Esophagus (tissue), 2 donors: ENCODE results near the gene GAGE12F. TPM values are rescaled to one million over a fixed set of nuclear protein-coding genes. Genes with fewer than 3 reads are reported as not detected.
"Not testable (repeated sequence)": the region's sequence is repeated elsewhere in the genome, so short reads cannot be mapped to it uniquely, and the experiment has no call there.

Source experiments
- H3K27ac ChIP-seq, 2 donors: one replicate each; pipeline ENCODE4 v1.5.1; 2013; ENCODE audit warnings: low read depth in 2 of 2, mild to moderate bottlenecking in 2 of 2, inconsistent platforms in 1 of 2, low read length in 1 of 2, moderate library complexity in 1 of 2
- H3K27me3 ChIP-seq, 2 donors: one replicate each; pipeline ENCODE4 v1.6.1; 2013; ENCODE audit warnings: low read length in 2 of 2, control low read depth in 1 of 2, mild to moderate bottlenecking in 1 of 2; ENCODE audit not compliant: insufficient read depth in 2 of 2, control insufficient read depth in 1 of 2
- H3K36me3 ChIP-seq, 2 donors: one replicate each; pipeline ENCODE4 v1.6.1; 2013; ENCODE audit warnings: low read length in 1 of 2; ENCODE audit not compliant: control insufficient read depth in 2 of 2, insufficient read depth in 2 of 2
- H3K4me1 ChIP-seq, 2 donors: one replicate each; pipeline ENCODE4 v1.6.1; 2013; ENCODE audit warnings: low read length in 1 of 2; ENCODE audit not compliant: control insufficient read depth in 2 of 2, insufficient read depth in 2 of 2
- H3K4me3 ChIP-seq, 2 donors: one replicate each; pipeline ENCODE4 v1.5.1; 2013; ENCODE audit warnings: low read length in 2 of 2, mild to moderate bottlenecking in 2 of 2, low read depth in 1 of 2, moderate library complexity in 1 of 2
- H3K9me3 ChIP-seq, 2 donors: one replicate each; pipeline ENCODE4 v1.6.1; 2013; ENCODE audit warnings: mild to moderate bottlenecking in 2 of 2, low read depth in 1 of 2, low read length in 1 of 2, moderate library complexity in 1 of 2; ENCODE audit not compliant: control insufficient read depth in 2 of 2, insufficient read depth in 1 of 2
- WGBS, 2 donors: extraction: QIAGEN DNeasy Blood & Tissue Kit; methylation state at CpG; one replicate each; pipeline ENCODE4 v1.1.7; 2013; 5-methylcytosine and 5-hydroxymethylcytosine counted together
- polyA plus RNA-seq, 2 donors: library from polyadenylated mRNA; stranded (reverse); fragments of 200-250 nt; gene quantifications; one replicate each; pipeline ENCODE4 v1.2.3, GENCODE V29; 2013
- donor health status: healthy with polysubstance abuse.
- donor health status: Bipolar disorder and iron deficiency.

The GAGE12F gene, protein sequence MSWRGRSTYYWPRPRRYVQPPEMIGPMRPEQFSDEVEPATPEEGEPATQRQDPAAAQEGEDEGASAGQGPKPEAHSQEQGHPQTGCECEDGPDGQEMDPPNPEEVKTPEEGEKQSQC
- polyA plus RNA-seq, result not detected

DNA sequence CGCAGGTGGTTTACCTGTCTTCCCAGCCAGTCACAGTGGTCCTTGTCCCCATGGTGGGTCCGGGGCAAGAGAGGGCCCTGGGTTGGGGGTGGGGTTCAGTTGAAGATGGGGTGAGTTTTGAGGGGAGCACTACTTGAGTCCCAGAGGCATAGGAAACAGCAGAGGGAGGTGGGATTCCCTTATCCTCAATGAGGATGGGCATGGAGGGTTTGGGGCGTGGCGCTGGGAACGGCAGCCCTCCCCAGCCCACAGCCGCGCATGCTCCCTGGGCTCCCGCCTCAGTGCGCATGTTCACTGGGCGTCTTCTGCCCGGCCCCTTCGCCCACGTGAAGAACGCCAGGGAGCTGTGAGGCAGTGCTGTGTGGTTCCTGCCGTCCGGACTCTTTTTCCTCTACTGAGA lies at the start of gene GAGE12F:
Gene GAGE12F (plus strand): TSS at position 301 of the 400 bp plus-strand sequence. CDS start 1,155 bp downstream, outside the sequence.
- not testable (repeated sequence) for H3K4me1 ChIP-seq, H3K27me3 ChIP-seq, H3K27ac ChIP-seq, H3K36me3 ChIP-seq, H3K4me3 ChIP-seq, H3K9me3 ChIP-seq
- WGBS, 2 donors, result no CpG with 5 or more reads among the region's 16 CpGs

DNA sequence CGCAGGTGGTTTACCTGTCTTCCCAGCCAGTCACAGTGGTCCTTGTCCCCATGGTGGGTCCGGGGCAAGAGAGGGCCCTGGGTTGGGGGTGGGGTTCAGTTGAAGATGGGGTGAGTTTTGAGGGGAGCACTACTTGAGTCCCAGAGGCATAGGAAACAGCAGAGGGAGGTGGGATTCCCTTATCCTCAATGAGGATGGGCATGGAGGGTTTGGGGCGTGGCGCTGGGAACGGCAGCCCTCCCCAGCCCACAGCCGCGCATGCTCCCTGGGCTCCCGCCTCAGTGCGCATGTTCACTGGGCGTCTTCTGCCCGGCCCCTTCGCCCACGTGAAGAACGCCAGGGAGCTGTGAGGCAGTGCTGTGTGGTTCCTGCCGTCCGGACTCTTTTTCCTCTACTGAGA lies 28.8 kb upstream of the GAGE12F start, which contains the start of gene GAGE12C:
Gene GAGE12C (plus strand): TSS at position 301 of the 400 bp plus-strand sequence. CDS start 1,155 bp downstream, outside the sequence.
- not testable (repeated sequence) for H3K4me3 ChIP-seq, H3K27ac ChIP-seq, H3K9me3 ChIP-seq, H3K4me1 ChIP-seq, H3K27me3 ChIP-seq, H3K36me3 ChIP-seq
- no CpG with 5 or more reads among the region's 16 CpGs for whole genome bisulfite sequencing, 2 donors

DNA sequence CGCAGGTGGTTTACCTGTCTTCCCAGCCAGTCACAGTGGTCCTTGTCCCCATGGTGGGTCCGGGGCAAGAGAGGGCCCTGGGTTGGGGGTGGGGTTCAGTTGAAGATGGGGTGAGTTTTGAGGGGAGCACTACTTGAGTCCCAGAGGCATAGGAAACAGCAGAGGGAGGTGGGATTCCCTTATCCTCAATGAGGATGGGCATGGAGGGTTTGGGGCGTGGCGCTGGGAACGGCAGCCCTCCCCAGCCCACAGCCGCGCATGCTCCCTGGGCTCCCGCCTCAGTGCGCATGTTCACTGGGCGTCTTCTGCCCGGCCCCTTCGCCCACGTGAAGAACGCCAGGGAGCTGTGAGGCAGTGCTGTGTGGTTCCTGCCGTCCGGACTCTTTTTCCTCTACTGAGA lies 19.2 kb upstream of the GAGE12F start, which contains the start of gene GAGE12D:
Gene GAGE12D (plus strand): TSS at position 301 of the 400 bp plus-strand sequence. CDS start 1,155 bp downstream, outside the sequence.
- not testable (repeated sequence) for H3K27me3 ChIP-seq, H3K4me1 ChIP-seq, H3K9me3 ChIP-seq, H3K4me3 ChIP-seq, H3K27ac ChIP-seq, H3K36me3 ChIP-seq
- no CpG with 5 or more reads among the region's 16 CpGs for WGBS, 2 donors

DNA sequence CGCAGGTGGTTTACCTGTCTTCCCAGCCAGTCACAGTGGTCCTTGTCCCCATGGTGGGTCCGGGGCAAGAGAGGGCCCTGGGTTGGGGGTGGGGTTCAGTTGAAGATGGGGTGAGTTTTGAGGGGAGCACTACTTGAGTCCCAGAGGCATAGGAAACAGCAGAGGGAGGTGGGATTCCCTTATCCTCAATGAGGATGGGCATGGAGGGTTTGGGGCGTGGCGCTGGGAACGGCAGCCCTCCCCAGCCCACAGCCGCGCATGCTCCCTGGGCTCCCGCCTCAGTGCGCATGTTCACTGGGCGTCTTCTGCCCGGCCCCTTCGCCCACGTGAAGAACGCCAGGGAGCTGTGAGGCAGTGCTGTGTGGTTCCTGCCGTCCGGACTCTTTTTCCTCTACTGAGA lies 9.7 kb upstream of the GAGE12F start, which contains the start of gene GAGE12E:
Gene GAGE12E (plus strand): TSS at position 301 of the 400 bp plus-strand sequence. CDS start 1,155 bp downstream, outside the sequence.
- H3K4me1 ChIP-seq, H3K4me3 ChIP-seq, H3K27me3 ChIP-seq, H3K27ac ChIP-seq, H3K9me3 ChIP-seq, H3K36me3 ChIP-seq: not testable (repeated sequence)
- no CpG with 5 or more reads among the region's 16 CpGs for WGBS, 2 donors

DNA sequence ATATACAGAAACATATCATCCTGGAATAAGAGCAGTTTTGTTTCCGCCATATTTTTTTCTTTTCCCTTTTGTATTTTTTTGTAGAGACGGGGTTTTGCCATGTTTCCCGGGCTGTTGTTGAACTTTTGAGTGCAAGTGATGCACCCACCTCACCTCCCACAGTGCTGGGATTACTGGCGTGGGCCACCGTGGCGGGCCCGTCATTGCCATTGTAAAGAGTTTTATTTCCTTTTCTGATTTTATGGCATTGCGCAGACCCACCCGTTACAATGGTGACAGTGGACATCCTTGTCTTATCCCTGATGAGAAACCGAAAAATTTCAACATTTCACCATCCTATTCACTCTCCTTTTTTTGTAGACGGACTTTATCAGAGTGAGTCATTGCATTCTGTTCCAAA lies 8.1 kb downstream of the GAGE12F start:
- not testable (repeated sequence) for H3K4me1 ChIP-seq, H3K9me3 ChIP-seq, H3K27me3 ChIP-seq, H3K4me3 ChIP-seq, H3K36me3 ChIP-seq, H3K27ac ChIP-seq
- WGBS, 2 donors, result no CpG with 5 or more reads among the region's 11 CpGs

DNA sequence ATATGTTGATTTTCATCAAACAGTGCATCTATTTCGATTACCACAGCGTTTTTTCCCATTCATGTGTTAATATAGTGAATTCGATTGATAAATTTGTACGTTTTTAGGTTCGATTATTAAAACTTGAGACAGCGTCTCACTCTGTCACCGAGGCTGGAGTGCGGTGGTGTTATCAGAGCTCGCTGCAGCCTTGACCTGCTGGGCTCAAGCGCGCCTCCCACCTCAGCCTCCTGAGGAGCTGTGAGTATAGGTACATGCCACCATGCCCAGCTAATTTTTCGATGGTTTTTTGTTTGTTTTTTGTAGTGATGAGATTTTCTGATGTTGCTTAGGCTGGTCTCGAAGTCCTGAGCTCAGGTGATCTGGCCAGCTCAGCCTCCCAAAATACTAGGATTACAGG lies 8.5 kb downstream of the GAGE12F start:
- WGBS, 2 donors, result no CpG with 5 or more reads among the region's 13 CpGs
- not testable (repeated sequence) for H3K27ac ChIP-seq, H3K4me3 ChIP-seq, H3K27me3 ChIP-seq, H3K36me3 ChIP-seq, H3K9me3 ChIP-seq, H3K4me1 ChIP-seq

DNA sequence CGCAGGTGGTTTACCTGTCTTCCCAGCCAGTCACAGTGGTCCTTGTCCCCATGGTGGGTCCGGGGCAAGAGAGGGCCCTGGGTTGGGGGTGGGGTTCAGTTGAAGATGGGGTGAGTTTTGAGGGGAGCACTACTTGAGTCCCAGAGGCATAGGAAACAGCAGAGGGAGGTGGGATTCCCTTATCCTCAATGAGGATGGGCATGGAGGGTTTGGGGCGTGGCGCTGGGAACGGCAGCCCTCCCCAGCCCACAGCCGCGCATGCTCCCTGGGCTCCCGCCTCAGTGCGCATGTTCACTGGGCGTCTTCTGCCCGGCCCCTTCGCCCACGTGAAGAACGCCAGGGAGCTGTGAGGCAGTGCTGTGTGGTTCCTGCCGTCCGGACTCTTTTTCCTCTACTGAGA lies 9.5 kb downstream of the GAGE12F start, which contains the start of gene GAGE12G:
Gene GAGE12G (plus strand): TSS at position 301 of the 400 bp plus-strand sequence. CDS start 1,155 bp downstream, outside the sequence.
- not testable (repeated sequence) for H3K27ac ChIP-seq, H3K4me1 ChIP-seq, H3K36me3 ChIP-seq, H3K27me3 ChIP-seq, H3K4me3 ChIP-seq, H3K9me3 ChIP-seq
- no CpG with 5 or more reads among the region's 16 CpGs for WGBS, 2 donors

DNA sequence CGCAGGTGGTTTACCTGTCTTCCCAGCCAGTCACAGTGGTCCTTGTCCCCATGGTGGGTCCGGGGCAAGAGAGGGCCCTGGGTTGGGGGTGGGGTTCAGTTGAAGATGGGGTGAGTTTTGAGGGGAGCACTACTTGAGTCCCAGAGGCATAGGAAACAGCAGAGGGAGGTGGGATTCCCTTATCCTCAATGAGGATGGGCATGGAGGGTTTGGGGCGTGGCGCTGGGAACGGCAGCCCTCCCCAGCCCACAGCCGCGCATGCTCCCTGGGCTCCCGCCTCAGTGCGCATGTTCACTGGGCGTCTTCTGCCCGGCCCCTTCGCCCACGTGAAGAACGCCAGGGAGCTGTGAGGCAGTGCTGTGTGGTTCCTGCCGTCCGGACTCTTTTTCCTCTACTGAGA lies 19.0 kb downstream of the GAGE12F start, which contains the start of gene GAGE12H:
Gene GAGE12H (plus strand): TSS at position 301 of the 400 bp plus-strand sequence. CDS start 1,155 bp downstream, outside the sequence.
- not testable (repeated sequence) for H3K27me3 ChIP-seq, H3K4me1 ChIP-seq, H3K27ac ChIP-seq, H3K9me3 ChIP-seq, H3K36me3 ChIP-seq, H3K4me3 ChIP-seq
- WGBS, 2 donors, result no CpG with 5 or more reads among the region's 16 CpGs

DNA sequence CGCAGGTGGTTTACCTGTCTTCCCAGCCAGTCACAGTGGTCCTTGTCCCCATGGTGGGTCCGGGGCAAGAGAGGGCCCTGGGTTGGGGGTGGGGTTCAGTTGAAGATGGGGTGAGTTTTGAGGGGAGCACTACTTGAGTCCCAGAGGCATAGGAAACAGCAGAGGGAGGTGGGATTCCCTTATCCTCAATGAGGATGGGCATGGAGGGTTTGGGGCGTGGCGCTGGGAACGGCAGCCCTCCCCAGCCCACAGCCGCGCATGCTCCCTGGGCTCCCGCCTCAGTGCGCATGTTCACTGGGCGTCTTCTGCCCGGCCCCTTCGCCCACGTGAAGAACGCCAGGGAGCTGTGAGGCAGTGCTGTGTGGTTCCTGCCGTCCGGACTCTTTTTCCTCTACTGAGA lies 28.6 kb downstream of the GAGE12F start, which contains the start of gene GAGE2A:
Gene GAGE2A (plus strand): TSS at position 301 of the 400 bp plus-strand sequence. CDS start 1,155 bp downstream, outside the sequence.
- not testable (repeated sequence) for H3K4me1 ChIP-seq, H3K36me3 ChIP-seq, H3K4me3 ChIP-seq, H3K27me3 ChIP-seq, H3K27ac ChIP-seq, H3K9me3 ChIP-seq
- WGBS, 2 donors, result no CpG with 5 or more reads among the region's 16 CpGs
